WI38 (cell line): Measurements from ENCODE around the gene DUT.

Experiments used
- H3K4me3 ChIP-seq: 2 replicates; pipeline ENCODE4 v1.5.1; 2011; ENCODE audit warnings: low read depth, mild to moderate bottlenecking, control low read depth, low read length
- TF ChIP-seq, protein P1 (sequence below): IDR thresholded peaks from 2 replicates; pipeline ENCODE4 v1.5.1; 2012; ENCODE audit warnings: low read depth, mild to moderate bottlenecking, control low read depth, low read length

DUT gene

DNA sequence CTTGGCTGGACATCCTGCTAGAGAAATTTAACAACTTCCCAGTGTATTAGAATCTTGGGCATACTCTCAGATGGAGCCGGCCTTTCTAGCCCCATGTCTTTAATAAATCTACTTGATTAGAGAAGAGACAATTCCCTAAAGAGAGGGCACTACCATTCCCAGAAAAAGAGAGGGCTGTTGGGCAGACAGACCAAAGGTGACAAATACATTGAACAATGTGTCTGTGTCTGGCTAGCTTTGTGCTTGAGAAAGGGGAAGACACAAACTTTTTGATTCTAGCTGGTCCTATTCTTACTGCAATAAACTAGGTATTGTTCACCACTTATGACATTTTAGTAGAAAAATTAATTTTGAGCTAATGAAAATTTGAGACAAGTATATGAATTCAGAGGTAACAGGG is 57.7 kb downstream of the DUT start:
- TF ChIP-seq, protein P1, sequence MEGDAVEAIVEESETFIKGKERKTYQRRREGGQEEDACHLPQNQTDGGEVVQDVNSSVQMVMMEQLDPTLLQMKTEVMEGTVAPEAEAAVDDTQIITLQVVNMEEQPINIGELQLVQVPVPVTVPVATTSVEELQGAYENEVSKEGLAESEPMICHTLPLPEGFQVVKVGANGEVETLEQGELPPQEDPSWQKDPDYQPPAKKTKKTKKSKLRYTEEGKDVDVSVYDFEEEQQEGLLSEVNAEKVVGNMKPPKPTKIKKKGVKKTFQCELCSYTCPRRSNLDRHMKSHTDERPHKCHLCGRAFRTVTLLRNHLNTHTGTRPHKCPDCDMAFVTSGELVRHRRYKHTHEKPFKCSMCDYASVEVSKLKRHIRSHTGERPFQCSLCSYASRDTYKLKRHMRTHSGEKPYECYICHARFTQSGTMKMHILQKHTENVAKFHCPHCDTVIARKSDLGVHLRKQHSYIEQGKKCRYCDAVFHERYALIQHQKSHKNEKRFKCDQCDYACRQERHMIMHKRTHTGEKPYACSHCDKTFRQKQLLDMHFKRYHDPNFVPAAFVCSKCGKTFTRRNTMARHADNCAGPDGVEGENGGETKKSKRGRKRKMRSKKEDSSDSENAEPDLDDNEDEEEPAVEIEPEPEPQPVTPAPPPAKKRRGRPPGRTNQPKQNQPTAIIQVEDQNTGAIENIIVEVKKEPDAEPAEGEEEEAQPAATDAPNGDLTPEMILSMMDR = no peak
- H3K4me3 ChIP-seq = no peak overlapping the region

DNA sequence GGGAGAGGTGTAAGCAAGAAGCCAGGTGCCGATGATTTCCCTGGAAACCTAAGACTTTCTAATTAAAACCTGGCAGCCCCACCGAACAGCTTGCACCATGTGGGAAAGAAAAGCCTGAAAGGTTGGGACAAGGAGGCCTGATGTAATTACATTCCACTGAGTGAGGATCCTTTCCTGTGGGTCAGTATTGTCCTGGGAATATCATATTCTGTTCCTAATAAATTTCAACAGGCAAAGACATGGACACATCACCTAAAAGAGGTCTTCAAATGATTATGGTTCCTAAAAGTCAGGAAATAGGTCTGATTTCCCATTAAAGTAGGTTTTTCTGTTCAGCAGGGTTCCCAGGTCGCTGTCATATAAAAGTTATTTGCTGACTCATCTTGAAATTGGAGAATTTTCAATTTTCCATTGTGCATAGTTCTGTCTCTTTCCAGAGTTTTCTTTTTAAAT is 58.5 kb downstream of the DUT start:
- no peak overlapping the region for H3K4me3 ChIP-seq
- TF ChIP-seq, protein P1 = no peak

DNA sequence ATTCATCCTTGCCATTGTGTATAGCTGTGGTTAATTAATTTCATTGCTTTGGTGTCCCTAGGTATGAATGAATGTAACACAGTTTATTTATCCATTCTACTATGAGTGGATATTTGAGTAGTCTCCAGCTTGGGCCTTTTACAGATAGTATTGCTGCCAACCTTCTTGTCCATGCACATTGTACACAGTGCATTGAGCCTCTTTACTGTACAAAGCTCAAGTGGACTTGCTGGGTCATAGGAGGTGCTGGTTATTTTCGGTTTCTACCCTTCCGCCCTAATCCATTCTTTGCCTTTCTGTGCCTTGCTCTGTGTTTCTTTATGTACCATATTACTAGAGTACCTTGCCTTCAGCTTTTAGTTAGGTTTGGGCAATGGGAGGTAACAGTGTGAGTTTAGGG is 60.7 kb downstream of the DUT start:
- no peak overlapping the region for H3K4me3 ChIP-seq
- TF ChIP-seq, protein P1 = no peak

DNA sequence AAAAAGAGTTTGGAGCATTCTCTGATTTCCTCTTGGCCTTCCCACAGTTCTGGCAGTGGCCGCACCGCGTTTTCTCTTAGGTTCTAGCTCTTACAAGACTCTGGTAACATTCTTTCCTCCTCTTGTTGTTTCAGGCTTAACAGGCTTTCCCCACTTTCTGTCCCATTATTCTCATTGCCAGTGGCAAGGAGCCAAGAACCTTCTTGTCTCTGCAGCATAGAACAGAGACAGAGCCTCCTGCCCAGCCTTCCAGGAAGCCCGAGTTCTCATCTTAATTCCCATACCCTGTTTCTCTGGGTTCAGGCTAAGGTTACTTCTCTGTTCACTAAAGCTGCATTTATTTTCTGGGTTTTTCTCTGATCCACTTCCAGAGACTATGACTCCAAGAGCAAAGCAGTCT is 61.1 kb downstream of the DUT start:
- no peak overlapping the region for H3K4me3 ChIP-seq
- TF ChIP-seq, protein P1 = no peak
